ENCODE measurements around the gene BLTP2.
A peak's percentile ranks its signal among the peaks of the same experiment; 100 is the strongest.

The BLTP2 gene

GRCh38 chr17:28644787-28645575 is at the start of gene BLTP2:
TSS of gene BLTP2 (minus strand) at chr17:28645158. CDS start at chr17:28645056, 102 bp downstream.
- TF ChIP-seq CTCF (IDR thresholded peaks at IDR 0.05) = no peak

GRCh38 chr17:28693869-28694268 is 48.9 kb upstream of the BLTP2 start:
- no peak for TF ChIP-seq CTCF (IDR thresholded peaks at IDR 0.05)

- no peak for TF ChIP-seq CTCF (IDR thresholded peaks at IDR 0.05)
Measured at GRCh38 chr17:28689011-28689410, 44.1 kb upstream of the BLTP2 start.

DNA sequence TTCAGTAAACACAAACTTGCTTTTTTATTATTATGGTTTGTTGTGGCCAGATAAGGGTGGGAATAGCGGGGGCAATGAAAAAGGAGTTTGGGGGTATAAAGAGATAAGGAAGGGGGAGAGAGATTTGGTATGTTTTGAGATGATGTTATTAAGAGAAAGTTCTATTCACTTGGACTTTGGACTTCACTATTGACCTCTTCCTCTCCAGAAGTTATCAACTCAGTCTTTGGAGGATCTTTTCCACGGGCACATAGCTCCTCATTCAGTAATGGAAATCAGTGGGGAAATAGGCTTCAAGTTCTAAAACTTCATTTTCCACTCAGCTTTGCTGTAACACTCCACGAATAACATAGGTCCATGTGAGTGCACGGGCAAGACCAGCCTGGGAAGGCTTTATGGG is 43.5 kb upstream of the BLTP2 start:
- no peak for TF ChIP-seq CTCF (IDR thresholded peaks at IDR 0.05)

GRCh38 chr17:28686296-28686695 is 41.3 kb upstream of the BLTP2 start:
- TF ChIP-seq CTCF (IDR thresholded peaks at IDR 0.05) = no peak

GRCh38 chr17:28685366-28685765 is 40.4 kb upstream of the BLTP2 start:
- no peak for TF ChIP-seq CTCF (IDR thresholded peaks at IDR 0.05)

DNA sequence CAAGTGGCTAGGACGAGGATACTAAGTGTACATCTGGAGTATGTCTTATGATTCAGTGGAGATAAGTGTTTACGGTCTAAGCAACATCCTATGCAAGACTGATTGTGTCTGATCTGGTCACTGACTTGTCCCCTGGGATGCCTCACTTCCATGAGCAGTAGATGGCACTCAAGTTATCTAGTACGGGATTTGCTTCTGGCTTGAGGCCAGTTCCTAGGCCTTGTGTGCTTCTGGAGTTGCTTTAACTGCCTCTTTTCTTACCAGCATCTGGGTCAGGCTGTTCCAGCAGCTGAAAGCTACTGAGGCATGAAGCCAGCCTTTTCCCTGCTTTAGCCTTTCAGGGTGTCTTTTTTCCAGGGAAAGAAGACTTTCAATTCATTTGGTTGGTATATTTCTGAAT is 40.0 kb upstream of the BLTP2 start:
- peak; percentile 44 for TF ChIP-seq CTCF (IDR thresholded peaks at IDR 0.05)

DNA sequence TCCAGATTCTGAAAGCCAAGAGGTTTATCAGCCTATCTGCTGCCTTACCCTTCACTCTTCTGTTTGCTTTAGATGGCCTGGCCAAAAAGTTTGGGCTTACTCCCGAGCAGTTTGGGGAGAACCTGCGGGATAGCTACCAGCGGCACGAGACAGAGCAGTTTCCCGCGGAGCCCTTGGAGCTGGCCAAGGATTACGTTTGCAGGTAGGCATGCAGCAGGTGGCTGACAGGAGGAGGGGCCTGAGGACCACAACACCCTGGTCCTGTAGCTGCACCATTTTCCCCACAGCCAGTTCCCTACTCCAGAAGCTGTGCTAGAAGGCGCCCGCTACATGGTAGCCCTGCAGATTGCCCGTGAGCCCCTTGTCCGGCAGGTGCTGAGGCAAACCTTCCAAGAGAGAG is 37.7 kb upstream of the BLTP2 start:
- TF ChIP-seq CTCF (IDR thresholded peaks at IDR 0.05) = no peak

Measured in LNCAP (cell line).